MCF 10A (cell line): ENCODE measurements around the gene KRTAP4-4. TPM values are rescaled to one million over a fixed set of nuclear protein-coding genes. Genes with fewer than 3 reads are reported as not detected.
"Not testable (repeated sequence)": the region's sequence is repeated elsewhere in the genome, so short reads cannot be mapped to it uniquely, and the experiment has no call there.

Experiments
- Bru-seq: library from RNA; stranded (reverse); fragments of 400-500 nt; gene quantifications from one replicate; lab custom pipeline; 2021; lab: Mats Ljungman, UMichigan
- BruChase-seq, 2 experiments: library from RNA; stranded (reverse); fragments of 400-500 nt; gene quantifications; one replicate each; lab custom pipeline; 2021; lab: Mats Ljungman, UMichigan
- BruUV-seq: library from RNA; stranded (reverse); fragments of 400-500 nt; replicated peaks from 2 replicates; lab custom pipeline; 2021; lab: Mats Ljungman, UMichigan
- CTCF ChIA-PET: fragments of 300-600 bp; sonication (Branson Sonifier 250); formaldehyde crosslinking; extraction: SDS; loops from one replicate; lab custom pipeline; 2021; ENCODE audit warnings: antibody characterized with exemption, inconsistent platforms; lab: Yijun Ruan, JAX
- POLR2A ChIA-PET: fragments of 300-600, 350-650 bp; sonication (Branson Sonifier 250); formaldehyde crosslinking; extraction: SDS; loops from one replicate; lab custom pipeline; 2020; ENCODE audit warnings: antibody characterized with exemption, inconsistent platforms; lab: Yijun Ruan, JAX
- DNase-seq: peaks from one replicate; pipeline ENCODE4 v3.0.0-alpha.2; 2018; ENCODE audit not compliant: unreplicated experiment
- H3K27ac Mint-ChIP-seq: one replicate; pipeline ENCODE4 v1.8.0; 2022; ENCODE audit warnings: mild to moderate bottlenecking, low read depth, mixed read lengths; ENCODE audit not compliant: unreplicated experiment
- H3K27me3 Mint-ChIP-seq: one replicate; pipeline ENCODE4 v1.8.0; 2022; ENCODE audit warnings: mixed read lengths; ENCODE audit not compliant: insufficient read depth, unreplicated experiment
- H3K36me3 Mint-ChIP-seq: one replicate; pipeline ENCODE4 v1.8.0; 2022; ENCODE audit warnings: mild to moderate bottlenecking, moderate library complexity, mixed read lengths; ENCODE audit not compliant: insufficient read depth, unreplicated experiment
- H3K4me1 Mint-ChIP-seq: one replicate; pipeline ENCODE4 v1.8.0; 2022; ENCODE audit warnings: mixed read lengths; ENCODE audit not compliant: insufficient read depth, unreplicated experiment
- H3K4me3 Mint-ChIP-seq: one replicate; pipeline ENCODE4 v1.8.0; 2022; ENCODE audit warnings: mild to moderate bottlenecking, moderate library complexity, mixed read lengths; ENCODE audit not compliant: unreplicated experiment
- H3K9me3 Mint-ChIP-seq: one replicate; pipeline ENCODE4 v1.8.0; 2022; ENCODE audit warnings: mixed read lengths; ENCODE audit not compliant: unreplicated experiment
- intact Hi-C: fragments of 100-400 bp; cut with micrococcal nuclease; formaldehyde crosslinking; loops from 2 replicates; pipeline ENCODE4 v1.14.1; 2022
- long read RNA-seq: library from polyadenylated mRNA; stranded (forward); transcript quantifications from one replicate; pipeline ENCODE4 v2.0.0, GENCODE V29; 2022
- total RNA-seq: library from RNA; stranded (reverse); gene quantifications from 2 replicates; pipeline ENCODE4 v1.2.3, GENCODE V29; 2022
- TF ChIP-seq, protein P1 (sequence below): fragments of 200-600 bp; IDR thresholded peaks from one replicate; pipeline ENCODE4 v1.8.0; 2022; ENCODE audit warnings: antibody characterized with exemption, mild to moderate bottlenecking; ENCODE audit not compliant: unreplicated experiment

KRTAP4-4 gene
- not detected in 2 replicates for total RNA-seq
- not detected for Bru-seq, nascent RNA
- not detected for BruChase-seq, experiment 1, labeled RNA remaining after a 6-hour chase
- BruChase-seq, experiment 2, labeled RNA remaining after a 2-hour chase = not detected
- long read RNA-seq = 0 reads

DNA sequence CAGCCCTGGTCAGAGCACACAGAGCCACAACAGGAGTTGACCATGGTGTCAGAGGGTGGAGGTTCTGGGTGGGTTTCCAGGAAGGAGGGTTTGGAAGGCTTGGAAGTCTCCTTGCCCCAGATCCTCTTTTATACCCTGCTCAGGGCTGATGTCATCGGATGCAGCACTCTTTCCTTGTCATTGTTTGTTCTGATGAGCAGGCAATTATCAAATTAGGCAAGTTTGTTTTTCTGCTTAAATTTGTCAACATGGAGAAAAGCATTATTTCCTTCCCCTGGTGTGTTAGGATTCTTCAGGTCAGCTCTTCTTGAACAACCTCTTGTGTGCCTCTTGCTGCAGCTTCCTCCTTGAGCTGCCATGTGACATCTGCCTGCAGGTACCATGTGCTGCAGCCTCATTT lies at the start of gene KRTAP4-4:
TSS of gene KRTAP4-4 (minus strand) at position 101 of the 400 bp plus-strand sequence. CDS start at position 44, 57 bp downstream.
- no TSS peak for BruUV-seq
- no peak for DNase-seq
- TF ChIP-seq, protein P1, sequence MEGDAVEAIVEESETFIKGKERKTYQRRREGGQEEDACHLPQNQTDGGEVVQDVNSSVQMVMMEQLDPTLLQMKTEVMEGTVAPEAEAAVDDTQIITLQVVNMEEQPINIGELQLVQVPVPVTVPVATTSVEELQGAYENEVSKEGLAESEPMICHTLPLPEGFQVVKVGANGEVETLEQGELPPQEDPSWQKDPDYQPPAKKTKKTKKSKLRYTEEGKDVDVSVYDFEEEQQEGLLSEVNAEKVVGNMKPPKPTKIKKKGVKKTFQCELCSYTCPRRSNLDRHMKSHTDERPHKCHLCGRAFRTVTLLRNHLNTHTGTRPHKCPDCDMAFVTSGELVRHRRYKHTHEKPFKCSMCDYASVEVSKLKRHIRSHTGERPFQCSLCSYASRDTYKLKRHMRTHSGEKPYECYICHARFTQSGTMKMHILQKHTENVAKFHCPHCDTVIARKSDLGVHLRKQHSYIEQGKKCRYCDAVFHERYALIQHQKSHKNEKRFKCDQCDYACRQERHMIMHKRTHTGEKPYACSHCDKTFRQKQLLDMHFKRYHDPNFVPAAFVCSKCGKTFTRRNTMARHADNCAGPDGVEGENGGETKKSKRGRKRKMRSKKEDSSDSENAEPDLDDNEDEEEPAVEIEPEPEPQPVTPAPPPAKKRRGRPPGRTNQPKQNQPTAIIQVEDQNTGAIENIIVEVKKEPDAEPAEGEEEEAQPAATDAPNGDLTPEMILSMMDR = no peak
- Mint-ChIP-seq H3K36me3 (no peaks in the 10 kb centered on the region), H3K9me3 (no peaks in the 10 kb centered on the region), H3K4me3 (no peak within 1 kb of the TSS), H3K27me3 (peaks cover 28% of the 10 kb centered on the region), H3K4me1 (no peaks in the 10 kb centered on the region), H3K27ac (no peak within 1 kb of the TSS)
- CTCF ChIA-PET = interaction anchor here (0.6 kb wide), 3 partner anchors 83 to 185 kb away, joined by 3 to 4 read pairs (median 3); no protein-coding TSS in a partner anchor
- intact Hi-C loops = no loop called here
- POLR2A ChIA-PET = no interaction called here

DNA sequence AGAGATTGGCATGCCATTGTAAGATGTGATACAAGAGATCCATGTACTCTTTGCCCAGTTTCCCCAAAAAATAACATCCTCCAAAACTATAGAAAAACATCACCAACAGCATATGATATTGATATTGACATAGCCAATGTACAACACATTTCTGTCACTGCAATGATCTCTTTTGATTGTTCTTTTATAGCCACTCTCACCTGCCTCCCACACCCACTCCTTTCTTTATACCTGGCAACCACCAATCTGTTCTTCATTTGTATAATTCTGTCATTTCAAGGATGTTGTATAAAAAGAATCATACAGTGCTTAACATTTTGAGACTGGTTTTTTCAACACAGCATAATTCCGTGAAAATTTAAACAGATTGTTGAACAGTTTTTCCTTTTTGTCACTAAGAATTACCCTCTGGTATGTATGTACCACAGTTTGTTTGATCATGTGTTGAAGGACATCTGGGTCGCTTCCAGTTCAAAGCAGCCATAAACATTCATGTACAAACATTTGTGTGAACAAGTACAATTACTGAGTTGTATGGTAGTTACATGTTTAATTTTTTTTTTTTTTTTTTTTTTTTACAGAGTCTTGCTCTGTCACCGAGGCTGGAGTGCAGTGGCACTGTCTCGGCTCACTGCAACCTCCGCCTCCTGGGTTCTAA lies 39.0 kb upstream of the KRTAP4-4 start:
- H3K27me3 Mint-ChIP-seq = peaks cover 39% of the 10 kb centered on the region
- CTCF ChIA-PET = no interaction called here
- POLR2A ChIA-PET = no interaction called here
- BruUV-seq = no TSS peak
- H3K4me3 Mint-ChIP-seq = no peak overlapping the region
- no peak for DNase-seq
- H3K36me3 Mint-ChIP-seq = no peaks in the 10 kb centered on the region
- H3K27ac Mint-ChIP-seq = no peak overlapping the region
- intact Hi-C loops = no loop called here
- TF ChIP-seq, protein P1 = no peak
- H3K9me3 Mint-ChIP-seq = peaks cover 8% of the 10 kb centered on the region
- H3K4me1 Mint-ChIP-seq = no peaks in the 10 kb centered on the region

GRCh38 chr17:41196068-41196467 lies 35.5 kb upstream of the KRTAP4-4 start:
- ChIA-PET CTCF (no interaction called here), POLR2A (no interaction called here)
- Mint-ChIP-seq H3K4me1 (no peaks in the 10 kb centered on the region), H3K9me3 (peaks cover 8% of the 10 kb centered on the region), H3K4me3 (no peak overlapping the region), H3K27ac (no peak overlapping the region), H3K36me3 (no peaks in the 10 kb centered on the region), H3K27me3 (peaks cover 57% of the 10 kb centered on the region)
- BruUV-seq = no TSS peak
- no peak for DNase-seq
- intact Hi-C loops = no loop called here
- TF ChIP-seq, protein P1 = no peak

- DNase-seq = no peak
- intact Hi-C loops = no loop called here
- CTCF ChIA-PET = interaction anchor here (0.7 kb wide), 1 partner anchor 35 kb away, joined by 4 read pairs; no protein-coding TSS in a partner anchor
- no peaks in the 10 kb centered on the region for H3K4me1 Mint-ChIP-seq
- TF ChIP-seq, protein P1 = no peak
- peaks cover 53% of the 10 kb centered on the region for H3K27me3 Mint-ChIP-seq
- no peak overlapping the region for H3K4me3 Mint-ChIP-seq
- H3K36me3 Mint-ChIP-seq = no peaks in the 10 kb centered on the region
- BruUV-seq = no TSS peak
- no peak overlapping the region for H3K27ac Mint-ChIP-seq
- POLR2A ChIA-PET = interaction anchor here (0.6 to 0.8 kb wide), 2 partner anchors 351 to 642 kb away, joined by 3 read pairs; no protein-coding TSS in a partner anchor
- H3K9me3 Mint-ChIP-seq = no peaks in the 10 kb centered on the region
These were observed 29.8 kb upstream of the KRTAP4-4 start for GRCh38 chr17:41190328-41190727.

GRCh38 chr17:41189837-41190318 lies 29.3 kb upstream of the KRTAP4-4 start, which contains the start of gene KRTAP9-1:
Gene KRTAP9-1, plus strand, starts transcription at chr17:41189887. Its CDS starts 0 bp downstream, at chr17:41189887.
- intact Hi-C loops, H3K27ac Mint-ChIP-seq, H3K4me3 Mint-ChIP-seq, H3K9me3 Mint-ChIP-seq, CTCF ChIA-PET, DNase-seq, H3K36me3 Mint-ChIP-seq, H3K4me1 Mint-ChIP-seq, BruUV-seq: not testable (repeated sequence)
- POLR2A ChIA-PET = interaction anchor here (0.6 kb wide), 1 partner anchor 351 kb away, joined by 3 read pairs; no protein-coding TSS in a partner anchor
- peaks cover 53% of the 10 kb centered on the region for H3K27me3 Mint-ChIP-seq
